Jurkat, Clone E6-1 (cell line): ENCODE measurements around the gene KCTD16.
A peak's percentile ranks its signal among the peaks of the same experiment; 100 is the strongest.

Source experiments
- DNase-seq: peaks from one replicate; pipeline ENCODE4 v3.0.0-alpha.2; 2011; ENCODE audit warnings: low read depth, low spot score
- H3K4me3 ChIP-seq: 2 replicates; pipeline ENCODE4 v1.5.1; 2011; ENCODE audit warnings: mild to moderate bottlenecking, low read length, control low read depth, moderate library complexity

KCTD16 gene

GRCh38 chr5:144151026-144151425 is 19.6 kb upstream of the KCTD16 start:
- DNase-seq: no peak
- H3K4me3 ChIP-seq: no peak overlapping the region

GRCh38 chr5:144156767-144157171 is 13.9 kb upstream of the KCTD16 start:
- H3K4me3 ChIP-seq: no peak overlapping the region
- no peak for DNase-seq

- DNase-seq: no peak
These were observed 8.0 kb upstream of the KCTD16 start for GRCh38 chr5:144162686-144163085.

GRCh38 chr5:144166696-144167095 is 4.0 kb upstream of the KCTD16 start:
- no peak overlapping the region for H3K4me3 ChIP-seq
- DNase-seq: no peak

More at GRCh38 chr5:144162686-144163085, 8.0 kb upstream of the KCTD16 start:
- H3K4me3 ChIP-seq: no peak overlapping the region

- no peak overlapping the region for H3K4me3 ChIP-seq
- no peak for DNase-seq
These were observed 2.7 kb upstream of the KCTD16 start for GRCh38 chr5:144167998-144168397.

GRCh38 chr5:144169904-144170275 is 783 bp upstream of the KCTD16 start:
- DNase-seq: no peak

GRCh38 chr5:144173766-144174165 is 3.1 kb downstream of the KCTD16 start:
- no peak for DNase-seq
- H3K4me3 ChIP-seq: no peak overlapping the region

More at GRCh38 chr5:144169904-144170275, 783 bp upstream of the KCTD16 start:
- peak overlapping the region; percentile 74 for H3K4me3 ChIP-seq

- DNase-seq: no peak
- H3K4me3 ChIP-seq: no peak overlapping the region
These were observed 6.9 kb downstream of the KCTD16 start for GRCh38 chr5:144177548-144177947.

- DNase-seq: no peak
- H3K4me3 ChIP-seq: no peak overlapping the region
These were observed 8.6 kb downstream of the KCTD16 start for GRCh38 chr5:144179226-144179625.

GRCh38 chr5:144183254-144183889 is 12.7 kb downstream of the KCTD16 start:
- DNase-seq: no peak

GRCh38 chr5:144187699-144188294 is 17.1 kb downstream of the KCTD16 start:
- DNase-seq: peak; percentile 85
- H3K4me3 ChIP-seq: no peak overlapping the region

More at GRCh38 chr5:144183254-144183889, 12.7 kb downstream of the KCTD16 start:
- no peak overlapping the region for H3K4me3 ChIP-seq

GRCh38 chr5:144189800-144190429 is 19.2 kb downstream of the KCTD16 start:
- no peak overlapping the region for H3K4me3 ChIP-seq
- peak; percentile 93 for DNase-seq

GRCh38 chr5:144191531-144191930 is 20.9 kb downstream of the KCTD16 start:
- peak overlapping the region; percentile 33 for H3K4me3 ChIP-seq
- no peak for DNase-seq

- DNase-seq: peak; percentile 89
- peak overlapping the region; percentile 33 for H3K4me3 ChIP-seq
These were observed 21.3 kb downstream of the KCTD16 start for GRCh38 chr5:144191998-144192397.

GRCh38 chr5:144192661-144193060 is 22.0 kb downstream of the KCTD16 start:
- DNase-seq: no peak
- H3K4me3 ChIP-seq: no peak overlapping the region

GRCh38 chr5:144194144-144194543 is 23.5 kb downstream of the KCTD16 start:
- no peak overlapping the region for H3K4me3 ChIP-seq
- no peak for DNase-seq

GRCh38 chr5:144195448-144195847 is 24.8 kb downstream of the KCTD16 start:
- no peak overlapping the region for H3K4me3 ChIP-seq
- no peak for DNase-seq

- no peak for DNase-seq
- H3K4me3 ChIP-seq: no peak overlapping the region
These were observed 25.9 kb downstream of the KCTD16 start for GRCh38 chr5:144196612-144197011.

GRCh38 chr5:144198386-144198785 is 27.7 kb downstream of the KCTD16 start:
- no peak overlapping the region for H3K4me3 ChIP-seq
- no peak for DNase-seq

GRCh38 chr5:144201588-144201987 is 30.9 kb downstream of the KCTD16 start:
- DNase-seq: no peak
- H3K4me3 ChIP-seq: no peak overlapping the region
